Peyer's patch (tissue), 4 donors: ENCODE measurements around the gene PAX2. TPM values are rescaled to one million over a fixed set of nuclear protein-coding genes. Genes with fewer than 3 reads are reported as not detected.

Experiments used
- DNase-seq, 3 donors: peaks; one replicate each; pipeline ENCODE4 v3.0.0-alpha.2; 2017 to 2019
- H3K27ac ChIP-seq, 4 donors: fragments of 200-600 bp; sonication (generic); one replicate each; pipeline ENCODE4 v1.5.1; 2016 to 2019
- H3K27me3 ChIP-seq, 2 donors: fragments of 200-600 bp; sonication (generic); one replicate each; pipeline ENCODE4 v1.5.1; 2019
- H3K36me3 ChIP-seq, 3 donors: fragments of 200-600 bp; sonication (generic); one replicate each; pipeline ENCODE4 v1.5.1; 2016 to 2019
- H3K4me1 ChIP-seq, 4 donors: fragments of 200-600 bp; sonication (generic); one replicate each; pipeline ENCODE4 v1.5.1; 2016 to 2019
- H3K4me3 ChIP-seq, 4 donors: fragments of 200-600 bp; sonication (generic); 1 replicate in 3 of 4; 2 replicates in 1 of 4; pipeline ENCODE4 v1.5.1; 2016 to 2019; ENCODE audit warnings: mild to moderate bottlenecking in 1 of 4
- H3K9me3 ChIP-seq, 4 donors: fragments of 200-600 bp; sonication (generic); one replicate each; pipeline ENCODE4 v1.5.1; 2016 to 2019; ENCODE audit warnings: mild to moderate bottlenecking in 1 of 4
- POLR2A ChIP-seq, 2 donors: fragments of 450-650 bp; IDR thresholded peaks; one replicate each; pipeline ENCODE4 v1.5.1; 2017; ENCODE audit warnings: antibody characterized with exemption in 2 of 2, mild to moderate bottlenecking in 2 of 2, moderate library complexity in 2 of 2
- total RNA-seq, 4 donors: library from RNA; depleted of rRNA; stranded (reverse); fragments of >200 nt; gene quantifications; one replicate each; pipeline ENCODE4 v1.1.0, GENCODE V29; 2016
- TF ChIP-seq, protein P1 (sequence below), 6 experiments: fragments of 450-650 bp in 4 of 6; fragments of 200-600 bp in 2 of 6; sonication (generic) in 1 of 6; IDR thresholded peaks; one replicate each; pipeline ENCODE4 v1.5.1; 2017 to 2019; ENCODE audit warnings: antibody characterized with exemption in 6 of 6, mild to moderate bottlenecking in 3 of 6, moderate library complexity in 1 of 6

The PAX2 gene
- total RNA-seq, 4 donors from 2014 or later: not detected

DNA sequence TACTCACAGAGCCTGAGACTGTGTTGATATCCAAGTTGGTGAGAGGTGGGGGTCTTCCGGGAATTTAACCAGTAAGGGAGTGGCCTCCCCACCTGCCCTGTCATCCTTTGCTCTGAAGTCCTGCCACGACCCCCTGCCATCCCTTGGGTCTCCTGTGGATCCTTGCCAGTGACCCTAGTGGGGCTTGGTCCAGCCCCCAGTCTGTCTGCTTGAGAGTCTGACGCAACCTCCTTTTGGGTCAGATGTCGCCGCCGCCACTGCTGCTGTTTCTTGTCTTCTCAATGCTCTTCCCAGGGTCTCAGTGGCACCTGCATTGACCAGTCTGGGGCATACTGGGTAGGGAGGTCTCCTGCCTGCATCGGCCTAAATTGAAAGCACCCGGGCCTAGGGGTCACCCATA is 28.8 kb downstream of the PAX2 start:
- TF ChIP-seq POLR2A (IDR thresholded peaks at IDR 0.05): no peak
- TF ChIP-seq, protein P1, sequence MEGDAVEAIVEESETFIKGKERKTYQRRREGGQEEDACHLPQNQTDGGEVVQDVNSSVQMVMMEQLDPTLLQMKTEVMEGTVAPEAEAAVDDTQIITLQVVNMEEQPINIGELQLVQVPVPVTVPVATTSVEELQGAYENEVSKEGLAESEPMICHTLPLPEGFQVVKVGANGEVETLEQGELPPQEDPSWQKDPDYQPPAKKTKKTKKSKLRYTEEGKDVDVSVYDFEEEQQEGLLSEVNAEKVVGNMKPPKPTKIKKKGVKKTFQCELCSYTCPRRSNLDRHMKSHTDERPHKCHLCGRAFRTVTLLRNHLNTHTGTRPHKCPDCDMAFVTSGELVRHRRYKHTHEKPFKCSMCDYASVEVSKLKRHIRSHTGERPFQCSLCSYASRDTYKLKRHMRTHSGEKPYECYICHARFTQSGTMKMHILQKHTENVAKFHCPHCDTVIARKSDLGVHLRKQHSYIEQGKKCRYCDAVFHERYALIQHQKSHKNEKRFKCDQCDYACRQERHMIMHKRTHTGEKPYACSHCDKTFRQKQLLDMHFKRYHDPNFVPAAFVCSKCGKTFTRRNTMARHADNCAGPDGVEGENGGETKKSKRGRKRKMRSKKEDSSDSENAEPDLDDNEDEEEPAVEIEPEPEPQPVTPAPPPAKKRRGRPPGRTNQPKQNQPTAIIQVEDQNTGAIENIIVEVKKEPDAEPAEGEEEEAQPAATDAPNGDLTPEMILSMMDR (IDR thresholded peaks at IDR 0.05): no peak
- no peaks in the 10 kb centered on the region for H3K36me3 ChIP-seq
- H3K4me1 ChIP-seq: no peaks in the 10 kb centered on the region
- no peaks in the 10 kb centered on the region for H3K27me3 ChIP-seq
- no peak for DNase-seq
- no peak overlapping the region for H3K27ac ChIP-seq
- no peak overlapping the region for H3K4me3 ChIP-seq
- no peaks in the 10 kb centered on the region for H3K9me3 ChIP-seq

DNA sequence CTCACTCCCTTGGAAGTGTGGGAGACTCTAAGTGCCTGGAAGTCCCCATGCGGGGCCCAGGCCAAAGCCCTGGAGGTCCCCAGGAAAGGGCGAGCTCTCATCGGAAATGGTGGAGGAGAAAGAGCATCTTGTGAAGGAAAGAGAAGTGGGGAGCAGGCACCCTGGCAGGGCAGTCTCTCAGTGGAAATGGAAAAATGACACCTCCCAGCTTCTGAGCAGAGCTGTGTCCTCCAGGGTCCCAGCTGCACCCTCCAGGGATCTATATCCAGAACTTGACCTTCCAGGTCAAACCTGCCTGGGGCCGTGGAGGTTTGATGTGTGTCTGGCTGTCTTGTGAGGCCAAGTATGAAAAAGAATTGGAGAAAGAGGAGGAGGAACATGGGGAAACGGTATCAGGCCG is 29.5 kb downstream of the PAX2 start:
- no peak for TF ChIP-seq POLR2A (IDR thresholded peaks at IDR 0.05)
- TF ChIP-seq, protein P1 (IDR thresholded peaks at IDR 0.05): no peak
- no peak overlapping the region for H3K27ac ChIP-seq
- H3K27me3 ChIP-seq: no peaks in the 10 kb centered on the region
- no peak overlapping the region for H3K4me3 ChIP-seq
- H3K4me1 ChIP-seq: no peaks in the 10 kb centered on the region
- no peaks in the 10 kb centered on the region for H3K9me3 ChIP-seq
- no peaks in the 10 kb centered on the region for H3K36me3 ChIP-seq
- no peak for DNase-seq

DNA sequence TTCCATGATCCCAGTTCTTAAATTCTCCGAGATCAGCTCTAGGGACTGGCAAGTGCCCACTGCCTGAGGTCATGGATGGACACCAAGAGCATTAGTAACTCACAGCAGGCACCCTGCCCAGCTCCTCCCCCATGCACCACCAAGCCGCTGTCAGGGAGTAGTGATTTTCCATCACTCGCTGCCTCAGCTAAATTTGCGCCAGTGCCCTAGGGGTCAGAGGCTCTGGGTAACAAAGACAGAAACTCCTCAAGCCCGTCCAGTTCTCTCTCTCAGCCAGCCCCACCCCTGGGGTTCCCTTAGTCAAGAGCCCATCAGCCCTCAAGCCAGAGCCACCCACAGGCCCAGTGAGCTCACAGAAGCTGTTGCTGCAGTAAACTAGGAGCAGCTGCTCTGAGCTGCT is 30.0 kb downstream of the PAX2 start:
- no peak for DNase-seq
- no peak for TF ChIP-seq POLR2A (IDR thresholded peaks at IDR 0.05)
- TF ChIP-seq, protein P1 (IDR thresholded peaks at IDR 0.05): no peak

DNA sequence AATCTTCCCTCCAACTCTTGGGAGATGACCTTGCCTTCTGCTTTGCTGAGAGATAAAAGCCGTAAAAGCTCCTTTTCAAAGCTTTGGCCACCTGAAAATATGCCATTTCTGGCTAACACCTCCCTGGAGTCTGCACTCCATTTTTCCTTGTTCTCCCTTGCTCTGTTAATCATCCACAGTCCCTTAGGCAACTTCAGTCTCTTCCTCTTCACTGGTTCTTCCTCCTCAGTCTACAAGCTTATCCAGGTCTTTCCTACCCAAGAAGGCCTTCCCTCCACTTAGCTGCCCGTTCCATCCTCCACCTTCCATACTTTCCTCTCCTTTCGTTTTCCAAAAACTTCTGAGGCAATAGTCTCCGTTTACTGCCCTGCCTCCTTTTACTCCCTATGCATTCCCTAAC is 30.5 kb downstream of the PAX2 start:
- no peaks in the 10 kb centered on the region for H3K27me3 ChIP-seq
- no peaks in the 10 kb centered on the region for H3K4me1 ChIP-seq
- no peak overlapping the region for H3K27ac ChIP-seq
- H3K36me3 ChIP-seq: no peaks in the 10 kb centered on the region
- no peaks in the 10 kb centered on the region for H3K9me3 ChIP-seq
- TF ChIP-seq, protein P1 (IDR thresholded peaks at IDR 0.05): no peak
- TF ChIP-seq POLR2A (IDR thresholded peaks at IDR 0.05): no peak
- H3K4me3 ChIP-seq: no peak overlapping the region
- DNase-seq: no peak

More for the DNA sequence above, 30.0 kb downstream of the PAX2 start:
- H3K27ac ChIP-seq: no peak overlapping the region
- no peaks in the 10 kb centered on the region for H3K27me3 ChIP-seq
- H3K9me3 ChIP-seq: no peaks in the 10 kb centered on the region
- H3K4me1 ChIP-seq: no peaks in the 10 kb centered on the region
- H3K36me3 ChIP-seq: no peaks in the 10 kb centered on the region
- H3K4me3 ChIP-seq: no peak overlapping the region

DNA sequence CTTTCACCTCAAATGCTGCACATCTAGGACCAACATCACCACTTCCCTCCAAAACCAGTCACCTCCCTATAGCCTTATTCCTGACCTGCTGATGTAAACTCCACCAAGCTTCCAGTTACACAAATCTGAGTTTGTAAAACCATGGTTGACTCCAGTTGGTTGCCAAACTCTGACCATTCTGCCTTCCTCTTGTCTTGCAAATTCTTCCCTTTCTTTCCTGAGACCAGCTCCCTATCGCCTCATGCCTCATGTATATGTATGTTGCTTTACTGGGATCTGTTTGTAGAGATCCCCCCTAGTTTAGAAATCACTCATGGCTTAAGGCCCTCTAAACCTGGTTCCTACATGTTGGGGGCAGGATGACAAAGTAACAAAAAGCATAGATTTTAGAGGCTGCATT is 31.3 kb downstream of the PAX2 start:
- H3K27me3 ChIP-seq: no peaks in the 10 kb centered on the region
- no peaks in the 10 kb centered on the region for H3K4me1 ChIP-seq
- no peaks in the 10 kb centered on the region for H3K9me3 ChIP-seq
- no peaks in the 10 kb centered on the region for H3K36me3 ChIP-seq
- TF ChIP-seq, protein P1 (IDR thresholded peaks at IDR 0.05): no peak
- no peak for TF ChIP-seq POLR2A (IDR thresholded peaks at IDR 0.05)
- no peak overlapping the region for H3K27ac ChIP-seq
- DNase-seq: no peak
- no peak overlapping the region for H3K4me3 ChIP-seq

DNA sequence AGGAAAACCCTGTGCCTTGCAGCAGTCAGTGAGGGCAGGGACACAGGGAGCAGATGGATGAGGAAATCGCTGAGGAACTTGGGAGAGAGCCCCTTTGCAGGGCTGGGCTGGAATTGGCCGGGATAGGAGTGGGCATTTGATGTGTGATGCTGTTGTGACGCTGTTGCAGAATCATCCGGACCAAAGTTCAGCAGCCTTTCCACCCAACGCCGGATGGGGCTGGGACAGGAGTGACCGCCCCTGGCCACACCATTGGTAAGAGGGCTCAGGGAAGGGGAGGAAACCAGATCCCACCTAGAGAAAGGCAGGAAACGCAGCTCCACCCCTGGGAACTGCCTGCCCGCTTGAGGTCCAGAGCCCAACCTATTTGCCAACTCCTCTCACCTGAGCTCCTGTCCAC is 33.9 kb downstream of the PAX2 start:
- Histone ChIP-seq H3K9me3 (no peaks in the 10 kb centered on the region), H3K27me3 (no peaks in the 10 kb centered on the region), H3K36me3 (no peaks in the 10 kb centered on the region), H3K27ac (no peak overlapping the region), H3K4me3 (no peak overlapping the region), H3K4me1 (no peaks in the 10 kb centered on the region)
- DNase-seq: no peak
- TF ChIP-seq, protein P1 (IDR thresholded peaks at IDR 0.05): no peak
- no peak for TF ChIP-seq POLR2A (IDR thresholded peaks at IDR 0.05)
